HepG2 (cell line): Measurements from ENCODE around the gene KLHL33. TPM values are rescaled to one million over a fixed set of nuclear protein-coding genes. Genes with fewer than 3 reads are reported as not detected.

ENCODE experiments used
- BRCA1 ChIP-seq: sonication (generic); formaldehyde crosslinking; IDR thresholded peaks from 2 replicates; pipeline ENCODE4 v1.4.0; 2020; ENCODE audit warnings: missing genetic modification reagents
- CEBPB ChIP-seq: IDR thresholded peaks from 2 replicates; pipeline ENCODE4 v1.6.1; 2011; ENCODE audit warnings: low read depth, low read length, improper control_type of control experiment, borderline replicate concordance
- DPF2 ChIP-seq: sonication (generic); formaldehyde crosslinking; IDR thresholded peaks from 2 replicates; pipeline ENCODE4 v1.4.0; 2020; ENCODE audit warnings: mild to moderate bottlenecking, low read depth, missing genetic modification reagents, borderline replicate concordance
- ELF4 ChIP-seq: sonication (generic); formaldehyde crosslinking; IDR thresholded peaks from 2 replicates; pipeline ENCODE4 v1.5.0; 2020; ENCODE audit warnings: missing genetic modification reagents, mild to moderate bottlenecking, moderate library complexity, borderline replicate concordance
- ESRRA ChIP-seq: sonication (generic); formaldehyde crosslinking; IDR thresholded peaks from 2 replicates; pipeline ENCODE4 v1.5.1; 2020; ENCODE audit warnings: mild to moderate bottlenecking, low read depth, missing genetic modification reagents
- FLYWCH1 ChIP-seq: sonication (generic); formaldehyde crosslinking; IDR thresholded peaks from 2 replicates; pipeline ENCODE4 v1.8.1; 2023; ENCODE audit warnings: mild to moderate bottlenecking, missing genetic modification reagents
- KAT2B ChIP-seq: fragments of 150-350 bp; IDR thresholded peaks from 2 replicates; pipeline ENCODE4 v1.6.1; 2014; ENCODE audit warnings: low read depth, low read length, borderline replicate concordance
- KDM4B ChIP-seq: sonication (generic); formaldehyde crosslinking; IDR thresholded peaks from 2 replicates; pipeline ENCODE4 v1.4.0; 2020; ENCODE audit warnings: missing genetic modification reagents
- MYNN ChIP-seq: sonication (generic); formaldehyde crosslinking; IDR thresholded peaks from 2 replicates; pipeline ENCODE4 v1.4.0; 2020; ENCODE audit warnings: mild to moderate bottlenecking, low read depth, missing genetic modification reagents
- PCBP2 ChIP-seq: fragments of 200-400 bp; formaldehyde crosslinking; optimal IDR thresholded peaks from 2 replicates; pipeline ENCODE3; 2018; ENCODE audit warnings: low read length, low read depth; ENCODE audit not compliant: poor library complexity, severe bottlenecking
- RORA ChIP-seq: sonication (generic); formaldehyde crosslinking; IDR thresholded peaks from 2 replicates; pipeline ENCODE4 v1.5.0; 2020; ENCODE audit warnings: mild to moderate bottlenecking, missing genetic modification reagents, moderate library complexity
- SRSF4 ChIP-seq: fragments of 200-400 bp; formaldehyde crosslinking; IDR thresholded peaks from one replicate; pipeline ENCODE4 v1.6.1; 2018; ENCODE audit warnings: mild to moderate bottlenecking, low read depth, low read length, moderate library complexity; ENCODE audit not compliant: poor library complexity, severe bottlenecking
- SRSF9 ChIP-seq: fragments of 200-400 bp; formaldehyde crosslinking; IDR thresholded peaks from 2 replicates; pipeline ENCODE4 v1.6.1; 2018; ENCODE audit warnings: borderline replicate concordance, mild to moderate bottlenecking, low read depth, low read length; ENCODE audit not compliant: insufficient read depth, poor library complexity, severe bottlenecking
- SSRP1 ChIP-seq: IDR thresholded peaks from 2 replicates; pipeline ENCODE4 v1.6.1; 2016; ENCODE audit warnings: control low read depth
- ZFP82 ChIP-seq: sonication (generic); formaldehyde crosslinking; IDR thresholded peaks from 2 replicates; pipeline ENCODE4 v1.5.1; 2020; ENCODE audit warnings: mild to moderate bottlenecking, missing genetic modification reagents, borderline replicate concordance
- ZIK1 ChIP-seq: sonication (generic); formaldehyde crosslinking; IDR thresholded peaks from 2 replicates; pipeline ENCODE4 v1.5.0; 2020; ENCODE audit warnings: mild to moderate bottlenecking, low read depth, missing genetic modification reagents, borderline replicate concordance
- ZNF768 ChIP-seq: sonication (generic); formaldehyde crosslinking; IDR thresholded peaks from 2 replicates; pipeline ENCODE4 v1.4.0; 2020; ENCODE audit warnings: missing genetic modification reagents
- ZNF775 ChIP-seq: sonication (generic); formaldehyde crosslinking; IDR thresholded peaks from 2 replicates; pipeline ENCODE4 v1.4.0; 2020; ENCODE audit warnings: missing genetic modification reagents, mild to moderate bottlenecking, moderate library complexity, borderline replicate concordance
- ZNF83 ChIP-seq: sonication (generic); formaldehyde crosslinking; IDR thresholded peaks from 2 replicates; pipeline ENCODE4 v1.4.0; 2020; ENCODE audit warnings: missing genetic modification reagents, mild to moderate bottlenecking, borderline replicate concordance
- ZNF879 ChIP-seq: sonication (generic); formaldehyde crosslinking; IDR thresholded peaks from 2 replicates; pipeline ENCODE4 v1.8.1; 2023; ENCODE audit warnings: missing genetic modification reagents
- polyA plus RNA-seq, 8 experiments: library from polyadenylated mRNA; depleted of rRNA in 3 of 8; stranded (reverse) in 7 of 8; unstranded in 1 of 8; fragments of >200 nt; fragmentation: Illumina TruSeq in 4 of 8; extraction: Trizol in 4 of 8; gene quantifications; 2 replicates each; pipeline versions ENCODE4 v1.2.1 to v1.2.3, GENCODE V29; 2011 to 2016; ENCODE audit warnings: low read depth in 4 of 8, missing spikeins in 1 of 8, mixed read lengths in 1 of 8; ENCODE audit not compliant: insufficient read depth in 1 of 8
- total RNA-seq, 5 experiments: library from RNA; depleted of rRNA; stranded (reverse); fragments of >200 nt; fragmentation: Illumina TruSeq; extraction: Trizol; gene quantifications; 2 replicates each; pipeline ENCODE4 v1.2.3, GENCODE V29; 2016; ENCODE audit warnings: low read depth in 1 of 5
- TF ChIP-seq, protein P1 (sequence below): sonication (generic); formaldehyde crosslinking; IDR thresholded peaks from 2 replicates; pipeline ENCODE4 v1.5.0; 2020; ENCODE audit warnings: mild to moderate bottlenecking, missing genetic modification reagents
- TF ChIP-seq, protein P2 (sequence below): sonication (generic); formaldehyde crosslinking; IDR thresholded peaks from 2 replicates; pipeline ENCODE4 v1.8.1; 2022; ENCODE audit warnings: mild to moderate bottlenecking, missing genetic modification reagents
- TF ChIP-seq, protein P3 (sequence below): sonication (generic); formaldehyde crosslinking; IDR thresholded peaks from 2 replicates; pipeline ENCODE4 v1.5.0; 2020; ENCODE audit warnings: missing genetic modification reagents, mild to moderate bottlenecking, borderline replicate concordance

KLHL33 gene
- total and polyA plus RNA-seq, 2 of the 13 experiments (the other 11 are each of a cell fraction or from before 2014, with no cell fraction given), result not detected

DNA sequence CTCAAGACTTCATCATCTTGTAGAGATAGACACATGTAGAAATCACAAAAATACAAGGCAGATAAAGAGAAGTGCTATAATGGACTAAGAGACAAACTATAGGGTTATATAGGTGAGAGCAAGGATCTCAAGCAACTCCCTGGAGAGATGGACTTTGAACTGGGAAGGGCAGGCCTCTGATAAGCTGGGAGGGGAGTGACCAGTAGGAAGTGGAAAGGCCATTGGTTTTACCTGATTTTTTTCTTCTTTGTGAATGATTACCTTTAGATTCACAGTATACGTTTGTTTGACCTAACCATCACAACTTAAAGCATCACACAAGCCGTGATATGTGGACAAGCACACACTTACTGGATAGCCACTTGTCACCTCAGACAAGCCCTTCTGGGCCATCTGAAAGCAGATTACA is 17.5 kb downstream of the KLHL33 start (continued):
- TF ChIP-seq FLYWCH1 (CRISPR knock-in tag) (no peak), KDM4B (CRISPR knock-in tag) (no peak), SSRP1 (CRISPR knock-in tag) (no peak), BRCA1 (no peak), SRSF9 (no peak), ZIK1 (CRISPR knock-in tag) (no peak), CEBPB (no peak), DPF2 (CRISPR knock-in tag) (no peak), ZNF83 (no peak), ZNF775 (CRISPR knock-in tag) (no peak), ZFP82 (CRISPR knock-in tag) (no peak), PCBP2 (no peak), ZNF879 (CRISPR knock-in tag) (no peak), ZNF768 (CRISPR knock-in tag) (no peak), SRSF4 (no peak), ESRRA (CRISPR knock-in tag) (no peak), KAT2B (no peak), RORA (no peak), ELF4 (CRISPR knock-in tag) (no peak), MYNN (no peak)
- TF ChIP-seq, protein P1, sequence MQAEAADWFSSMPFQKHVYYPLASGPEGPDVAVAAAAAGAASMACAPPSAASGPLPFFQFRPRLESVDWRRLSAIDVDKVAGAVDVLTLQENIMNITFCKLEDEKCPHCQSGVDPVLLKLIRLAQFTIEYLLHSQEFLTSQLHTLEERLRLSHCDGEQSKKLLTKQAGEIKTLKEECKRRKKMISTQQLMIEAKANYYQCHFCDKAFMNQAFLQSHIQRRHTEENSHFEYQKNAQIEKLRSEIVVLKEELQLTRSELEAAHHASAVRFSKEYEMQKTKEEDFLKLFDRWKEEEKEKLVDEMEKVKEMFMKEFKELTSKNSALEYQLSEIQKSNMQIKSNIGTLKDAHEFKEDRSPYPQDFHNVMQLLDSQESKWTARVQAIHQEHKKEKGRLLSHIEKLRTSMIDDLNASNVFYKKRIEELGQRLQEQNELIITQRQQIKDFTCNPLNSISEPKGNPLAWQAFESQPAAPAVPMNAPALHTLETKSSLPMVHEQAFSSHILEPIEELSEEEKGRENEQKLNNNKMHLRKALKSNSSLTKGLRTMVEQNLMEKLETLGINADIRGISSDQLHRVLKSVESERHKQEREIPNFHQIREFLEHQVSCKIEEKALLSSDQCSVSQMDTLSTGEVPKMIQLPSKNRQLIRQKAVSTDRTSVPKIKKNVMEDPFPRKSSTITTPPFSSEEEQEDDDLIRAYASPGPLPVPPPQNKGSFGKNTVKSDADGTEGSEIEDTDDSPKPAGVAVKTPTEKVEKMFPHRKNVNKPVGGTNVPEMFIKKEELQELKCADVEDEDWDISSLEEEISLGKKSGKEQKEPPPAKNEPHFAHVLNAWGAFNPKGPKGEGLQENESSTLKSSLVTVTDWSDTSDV (CRISPR knock-in tag), result no peak
- TF ChIP-seq, protein P2, sequence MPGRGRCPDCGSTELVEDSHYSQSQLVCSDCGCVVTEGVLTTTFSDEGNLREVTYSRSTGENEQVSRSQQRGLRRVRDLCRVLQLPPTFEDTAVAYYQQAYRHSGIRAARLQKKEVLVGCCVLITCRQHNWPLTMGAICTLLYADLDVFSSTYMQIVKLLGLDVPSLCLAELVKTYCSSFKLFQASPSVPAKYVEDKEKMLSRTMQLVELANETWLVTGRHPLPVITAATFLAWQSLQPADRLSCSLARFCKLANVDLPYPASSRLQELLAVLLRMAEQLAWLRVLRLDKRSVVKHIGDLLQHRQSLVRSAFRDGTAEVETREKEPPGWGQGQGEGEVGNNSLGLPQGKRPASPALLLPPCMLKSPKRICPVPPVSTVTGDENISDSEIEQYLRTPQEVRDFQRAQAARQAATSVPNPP (CRISPR knock-in tag), result no peak
- TF ChIP-seq, protein P3, sequence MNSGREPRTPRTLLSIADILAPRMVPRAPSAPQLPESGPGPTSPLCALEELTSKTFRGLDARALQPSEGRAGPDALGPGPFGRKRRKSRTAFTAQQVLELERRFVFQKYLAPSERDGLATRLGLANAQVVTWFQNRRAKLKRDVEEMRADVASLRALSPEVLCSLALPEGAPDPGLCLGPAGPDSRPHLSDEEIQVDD (CRISPR knock-in tag), result no peak
